Astrocyte (in vitro differentiated cells and primary cell): ENCODE data around the gene PRKAR2B. TPM values are rescaled to one million over a fixed set of nuclear protein-coding genes. Genes with fewer than 3 reads are reported as not detected.

ENCODE experiments used
- DNase-seq: peaks from one replicate; pipeline ENCODE4 v3.0.0-alpha.2; 2010; ENCODE audit warnings: low read depth
- FAIRE-seq: peaks from 2 replicates; lab custom pipeline; 2011; peaks lifted over from hg19 to GRCh38; lab: Jason Lieb, UNC
- H2AFZ ChIP-seq: 2 replicates; pipeline ENCODE4 v1.6.0; 2012; ENCODE audit warnings: low read depth, low read length, inconsistent platforms
- H3K27ac ChIP-seq: 2 replicates; pipeline ENCODE4 v1.5.1; 2011; ENCODE audit warnings: low read depth, low read length, inconsistent platforms
- H3K27me3 ChIP-seq: 2 replicates; pipeline ENCODE4 v1.6.0; 2011; ENCODE audit warnings: low read length, inconsistent platforms; ENCODE audit not compliant: insufficient read depth
- H3K36me3 ChIP-seq: 2 replicates; pipeline ENCODE4 v1.5.1; 2011; ENCODE audit warnings: low read length, inconsistent platforms; ENCODE audit not compliant: insufficient read depth
- H3K4me1 ChIP-seq: 2 replicates; pipeline ENCODE4 v1.5.1; 2011; ENCODE audit warnings: low read length, inconsistent platforms; ENCODE audit not compliant: insufficient read depth
- H3K4me2 ChIP-seq: 2 replicates; pipeline ENCODE4 v1.6.0; 2012; ENCODE audit warnings: low read length, inconsistent platforms
- H3K4me3 ChIP-seq: 2 replicates; pipeline ENCODE4 v1.5.1; 2011; ENCODE audit warnings: low read depth, mild to moderate bottlenecking, low read length, inconsistent platforms; ENCODE audit not compliant: insufficient read depth
- H3K79me2 ChIP-seq: 2 replicates; pipeline ENCODE4 v1.6.0; 2012; ENCODE audit warnings: mild to moderate bottlenecking, low read length, inconsistent platforms; ENCODE audit not compliant: insufficient read depth
- H3K9ac ChIP-seq: 2 replicates; pipeline ENCODE4 v1.6.0; 2012; ENCODE audit warnings: mild to moderate bottlenecking, low read length, inconsistent platforms
- H3K9me3 ChIP-seq: 2 replicates; pipeline ENCODE4 v1.5.1; 2012; ENCODE audit warnings: low read depth, mild to moderate bottlenecking, low read length, inconsistent platforms; ENCODE audit not compliant: insufficient read depth
- H4K20me1 ChIP-seq: 2 replicates; pipeline ENCODE4 v1.6.0; 2012; ENCODE audit warnings: low read length, inconsistent platforms; ENCODE audit not compliant: insufficient read depth
- H3K27ac Mint-ChIP-seq: one replicate; pipeline ENCODE4 v1.8.0; 2021; ENCODE audit warnings: mild to moderate bottlenecking, mixed read lengths; ENCODE audit not compliant: unreplicated experiment
- H3K27me3 Mint-ChIP-seq: one replicate; pipeline ENCODE4 v1.8.0; 2021; ENCODE audit warnings: low read depth, mixed read lengths; ENCODE audit not compliant: unreplicated experiment
- H3K36me3 Mint-ChIP-seq: one replicate; pipeline ENCODE4 v1.8.0; 2021; ENCODE audit warnings: low read depth, mixed read lengths; ENCODE audit not compliant: unreplicated experiment
- H3K4me1 Mint-ChIP-seq: one replicate; pipeline ENCODE4 v1.8.0; 2021; ENCODE audit warnings: low read depth, mixed read lengths; ENCODE audit not compliant: unreplicated experiment
- H3K4me3 Mint-ChIP-seq: one replicate; pipeline ENCODE4 v1.8.0; 2021; ENCODE audit warnings: mild to moderate bottlenecking, moderate library complexity, mixed read lengths; ENCODE audit not compliant: unreplicated experiment
- H3K9me3 Mint-ChIP-seq: one replicate; pipeline ENCODE4 v1.8.0; 2021; ENCODE audit warnings: mild to moderate bottlenecking, mixed read lengths; ENCODE audit not compliant: unreplicated experiment
- CTCF ChIP-seq: IDR thresholded peaks from 2 replicates; pipeline ENCODE4 v1.5.1; 2011; ENCODE audit warnings: low read depth, mild to moderate bottlenecking, inconsistent platforms, low read length, moderate library complexity; ENCODE audit not compliant: insufficient read depth
- EZH2 ChIP-seq: IDR thresholded peaks from 2 replicates; pipeline ENCODE4 v1.6.1; 2012; ENCODE audit warnings: mild to moderate bottlenecking, low read length, inconsistent platforms; ENCODE audit not compliant: insufficient read depth
- total RNA-seq: library from RNA; stranded (reverse); gene quantifications from 2 replicates; pipeline ENCODE4 v1.2.1, GENCODE V29; 2021

Gene PRKAR2B
- total RNA-seq, 1 donor from 2014 or later = 7.6 TPM

- H3K27me3 Mint-ChIP-seq = no peaks in the 10 kb centered on the region
- Histone ChIP-seq H4K20me1 (no peaks in the 10 kb centered on the region), H3K9me3 (no peaks in the 10 kb centered on the region), H3K27ac (no peak overlapping the region), H3K27me3 (no peaks in the 10 kb centered on the region), H3K36me3 (no peaks in the 10 kb centered on the region), H3K9ac (no peak overlapping the region), H3K4me1 (no peaks in the 10 kb centered on the region), H3K4me3 (no peak overlapping the region), H3K4me2 (no peak overlapping the region), H3K79me2 (no peaks in the 10 kb centered on the region), H2AFZ (no peak overlapping the region)
- no peaks in the 10 kb centered on the region for H3K36me3 Mint-ChIP-seq
- FAIRE-seq (no peak), DNase-seq (no peak)
- H3K4me1 Mint-ChIP-seq = peaks cover 2% of the 10 kb centered on the region
- H3K4me3 Mint-ChIP-seq = no peak overlapping the region
- no peak overlapping the region for H3K27ac Mint-ChIP-seq
- H3K9me3 Mint-ChIP-seq = no peaks in the 10 kb centered on the region
- TF ChIP-seq EZH2 (no peak), CTCF (no peak)
These were observed 81.0 kb downstream of the PRKAR2B start for GRCh38 chr7:107125475-107125874.

GRCh38 chr7:107128217-107128616 is 83.7 kb downstream of the PRKAR2B start:
- Mint-ChIP-seq H3K36me3 (no peaks in the 10 kb centered on the region), H3K27me3 (no peaks in the 10 kb centered on the region), H3K27ac (no peak overlapping the region), H3K4me3 (no peak overlapping the region), H3K4me1 (peaks cover 7% of the 10 kb centered on the region), H3K9me3 (no peaks in the 10 kb centered on the region)
- FAIRE-seq (no peak), DNase-seq (no peak)
- H2AFZ ChIP-seq = no peak overlapping the region
- no peaks in the 10 kb centered on the region for H4K20me1 ChIP-seq
- no peak for TF ChIP-seq EZH2
- no peak for TF ChIP-seq CTCF
- no peak overlapping the region for H3K27ac ChIP-seq
- no peak overlapping the region for H3K4me2 ChIP-seq
- no peak overlapping the region for H3K9ac ChIP-seq
- H3K9me3 ChIP-seq = no peaks in the 10 kb centered on the region
- no peaks in the 10 kb centered on the region for H3K4me1 ChIP-seq
- H3K4me3 ChIP-seq = no peak overlapping the region
- H3K36me3 ChIP-seq = no peaks in the 10 kb centered on the region
- H3K79me2 ChIP-seq = no peaks in the 10 kb centered on the region
- no peaks in the 10 kb centered on the region for H3K27me3 ChIP-seq

- Histone ChIP-seq H3K9ac (no peak overlapping the region), H3K4me1 (no peaks in the 10 kb centered on the region), H3K4me3 (no peak overlapping the region), H3K79me2 (no peaks in the 10 kb centered on the region), H3K36me3 (no peaks in the 10 kb centered on the region), H3K27ac (no peak overlapping the region), H3K27me3 (no peaks in the 10 kb centered on the region), H3K4me2 (no peak overlapping the region), H4K20me1 (no peaks in the 10 kb centered on the region), H3K9me3 (no peaks in the 10 kb centered on the region), H2AFZ (no peak overlapping the region)
- Mint-ChIP-seq H3K27ac (no peak overlapping the region), H3K4me1 (peaks cover 7% of the 10 kb centered on the region), H3K9me3 (no peaks in the 10 kb centered on the region), H3K4me3 (no peak overlapping the region), H3K36me3 (no peaks in the 10 kb centered on the region), H3K27me3 (no peaks in the 10 kb centered on the region)
- no peak for DNase-seq
- FAIRE-seq = no peak
- TF ChIP-seq EZH2 = no peak
- TF ChIP-seq CTCF = no peak
These were observed 84.2 kb downstream of the PRKAR2B start for GRCh38 chr7:107128748-107129147.
